GM19324 (cell line): ENCODE results near the gene TATDN3.
A peak's percentile ranks its signal among the peaks of the same experiment; 100 is the strongest.
"Not testable (repeated sequence)": the region's sequence is repeated elsewhere in the genome, so short reads cannot be mapped to it uniquely, and the experiment has no call there.

Source experiments
- ATAC-seq: cut with Tn5 transposase; IDR thresholded peaks from one replicate; pipeline ENCODE4 v1.9.1; 2021; ENCODE audit warnings: mild to moderate bottlenecking, moderate library complexity; ENCODE audit not compliant: unreplicated experiment, low FRiP score

Gene TATDN3

DNA sequence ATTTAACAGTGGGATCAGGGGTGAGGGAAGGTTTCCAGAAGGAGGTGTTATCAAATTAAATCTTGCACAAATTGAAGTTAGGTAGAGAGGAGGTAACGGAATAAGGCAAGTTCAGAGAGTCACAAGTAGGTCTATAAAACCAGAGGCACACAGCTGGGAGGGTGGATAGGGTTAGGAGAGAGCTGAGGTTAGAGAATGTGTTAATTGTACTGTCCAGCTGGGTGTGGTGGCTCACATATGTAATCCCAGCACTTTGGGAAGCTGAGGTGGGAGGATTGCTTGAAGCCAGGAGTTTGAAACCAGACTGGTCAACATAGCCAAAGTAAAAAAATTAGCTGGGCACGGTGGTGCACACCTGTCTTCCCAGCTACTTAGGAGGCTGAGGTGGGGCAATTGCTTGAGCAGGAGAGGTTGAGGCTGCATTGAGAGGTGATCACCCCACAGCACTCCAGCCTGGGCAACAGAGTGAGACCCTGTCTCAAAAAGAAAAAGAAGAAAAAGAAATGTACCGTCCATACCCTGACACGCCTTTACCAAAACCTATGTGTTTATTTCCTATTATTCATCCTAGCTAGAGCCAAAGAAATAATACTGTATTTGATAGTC lies 35.6 kb downstream of the TATDN3 start:
- ATAC-seq, result no peak

DNA sequence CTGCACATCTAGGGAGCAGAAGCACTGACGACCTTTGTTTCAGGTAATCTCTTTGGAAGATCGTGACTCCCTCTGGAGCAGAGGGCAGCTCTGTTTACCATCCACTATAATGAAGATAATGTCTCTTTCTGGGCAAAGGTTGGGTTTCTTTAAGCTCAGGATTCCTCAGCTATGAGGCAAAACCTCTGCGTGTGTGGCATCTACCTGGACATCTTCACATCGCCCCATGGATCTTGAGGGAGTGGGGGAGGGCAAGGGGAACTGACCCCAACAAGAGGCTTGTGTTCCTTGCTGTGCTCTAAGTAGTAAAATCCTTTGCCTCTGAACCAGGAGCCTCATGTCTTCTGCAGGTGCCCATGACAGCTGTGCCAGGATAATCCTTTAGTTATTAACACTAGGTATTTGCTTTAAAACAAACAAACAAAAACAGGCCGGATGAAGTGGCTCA lies 36.2 kb downstream of the TATDN3 start:
- ATAC-seq, result no peak

DNA sequence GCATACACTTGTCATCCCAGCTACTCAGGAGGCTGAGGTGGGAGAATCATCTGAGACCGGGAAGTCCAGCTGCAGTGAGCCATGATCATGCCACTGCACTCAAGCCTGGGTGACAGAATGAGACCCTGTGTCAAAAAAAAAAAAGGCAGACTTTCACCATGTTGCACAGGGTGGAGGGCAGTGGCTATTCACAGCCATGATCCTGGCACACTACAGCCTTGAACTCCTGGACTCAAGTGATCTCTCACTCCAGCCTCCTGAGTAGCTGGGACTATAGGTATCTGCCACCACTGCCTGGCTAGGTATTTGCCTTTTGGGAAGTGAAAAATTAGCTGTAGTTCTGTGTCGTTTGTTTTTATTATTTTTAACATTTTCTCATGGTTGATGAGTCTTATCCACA lies 36.7 kb downstream of the TATDN3 start:
- ATAC-seq, result no peak

DNA sequence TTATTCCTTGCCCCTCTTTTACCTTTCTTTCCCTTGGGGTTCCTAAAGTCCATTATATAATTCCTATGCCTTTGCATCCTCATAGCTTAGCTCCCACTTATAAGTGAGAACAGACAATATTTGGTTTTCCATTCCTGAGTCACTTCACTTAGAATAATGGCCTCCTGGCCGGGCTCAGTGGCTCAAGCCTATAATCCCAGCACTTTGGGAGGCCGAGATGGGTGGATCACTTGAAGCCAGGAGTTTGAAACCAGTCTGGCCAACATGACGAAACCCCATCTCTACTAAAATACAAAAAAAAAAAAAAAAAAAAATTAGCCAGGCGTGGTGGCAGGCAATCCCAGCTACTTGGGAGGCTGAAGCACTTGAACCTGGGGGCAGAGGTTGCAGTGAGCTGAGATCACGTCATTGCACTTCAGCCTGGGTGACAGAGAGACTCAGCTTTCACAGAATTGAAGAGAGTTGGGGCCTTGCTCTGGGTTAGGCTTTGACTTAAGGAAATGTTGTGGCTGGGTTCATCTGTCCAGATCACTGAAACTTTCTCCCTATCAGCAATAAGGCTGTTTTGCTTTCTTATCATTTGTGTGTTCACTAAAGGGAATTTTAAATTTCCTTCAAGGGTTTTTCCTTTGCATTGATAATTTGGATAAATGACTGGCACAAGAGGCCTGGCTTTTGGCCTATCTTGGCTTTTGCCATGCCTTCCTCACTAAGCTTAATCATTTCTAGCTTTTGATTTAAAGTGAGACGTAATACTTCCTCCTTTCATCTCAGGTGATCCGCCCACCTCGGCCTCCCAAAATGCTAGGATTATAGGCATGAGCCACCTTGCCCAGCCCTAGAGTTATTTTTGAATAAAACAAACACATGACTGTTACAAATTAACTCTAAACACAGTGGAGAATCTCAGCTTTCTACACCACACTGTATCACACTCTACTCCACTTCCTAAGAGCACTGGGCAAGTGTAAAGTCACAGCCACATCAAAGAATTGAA lies 41.8 kb downstream of the TATDN3 start:
- ATAC-seq, result peak; percentile 66

DNA sequence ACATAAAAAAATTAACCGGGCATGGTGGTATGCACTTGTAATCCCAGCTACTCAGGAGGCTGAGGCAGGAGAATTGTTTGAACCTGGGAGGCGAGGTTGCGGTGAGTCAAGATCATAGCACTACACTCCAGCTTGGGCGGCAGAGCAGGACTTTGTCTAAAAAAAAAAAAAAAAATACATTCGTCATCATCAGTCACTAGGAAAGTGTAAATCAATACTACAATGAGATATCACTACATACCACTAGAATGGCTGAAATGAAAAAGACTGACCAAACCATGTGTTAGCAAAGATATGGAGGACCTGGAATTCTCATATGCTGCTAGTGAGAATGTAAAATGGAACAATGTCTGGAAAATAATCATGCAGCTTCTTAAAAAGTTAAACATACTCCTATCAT lies 46.5 kb downstream of the TATDN3 start:
- no peak for ATAC-seq

DNA sequence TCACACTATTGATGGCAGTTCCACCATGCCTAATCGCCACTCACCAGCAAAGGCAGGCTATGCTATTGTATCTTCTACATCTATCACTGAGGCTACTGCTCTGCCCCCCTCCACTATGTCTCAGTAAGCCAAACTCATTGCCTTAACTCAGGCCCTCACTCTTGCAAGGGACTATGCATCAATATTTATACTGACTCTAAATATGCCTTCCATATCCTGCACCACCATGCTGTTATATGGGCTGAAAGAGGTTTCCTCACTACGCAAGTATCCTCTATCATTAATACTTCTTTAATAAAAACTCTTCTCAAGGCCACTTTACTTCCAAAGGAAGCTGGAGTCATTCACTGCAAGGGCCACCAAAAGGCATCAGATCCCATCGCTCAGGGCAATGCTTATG lies 52.8 kb downstream of the TATDN3 start:
- ATAC-seq, result not testable (repeated sequence)

DNA sequence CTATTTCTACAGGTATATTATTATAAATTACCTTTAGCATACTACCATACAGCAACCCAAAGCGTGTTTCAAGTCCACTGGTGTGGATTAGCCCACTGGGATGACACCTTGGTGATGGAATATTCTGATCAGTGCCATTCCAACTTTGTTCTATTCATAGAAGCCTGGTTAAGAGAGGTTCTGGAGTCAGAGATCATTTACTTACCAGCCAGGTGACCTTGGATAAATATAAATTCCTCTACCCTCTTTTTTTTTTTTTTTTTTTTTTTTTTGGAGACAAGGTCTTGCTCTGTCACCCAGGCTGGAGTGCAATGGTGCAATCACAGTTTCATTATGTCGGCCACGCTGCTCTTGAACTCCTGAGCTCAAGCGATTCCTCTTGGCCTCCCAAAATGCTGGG lies 55.9 kb downstream of the TATDN3 start, which contains the start of gene SPATA45:
Gene SPATA45 (minus strand): TSS at position 101 of the 400 bp plus-strand sequence. CDS start 11,500 bp downstream, outside the sequence.
- no peak for ATAC-seq

DNA sequence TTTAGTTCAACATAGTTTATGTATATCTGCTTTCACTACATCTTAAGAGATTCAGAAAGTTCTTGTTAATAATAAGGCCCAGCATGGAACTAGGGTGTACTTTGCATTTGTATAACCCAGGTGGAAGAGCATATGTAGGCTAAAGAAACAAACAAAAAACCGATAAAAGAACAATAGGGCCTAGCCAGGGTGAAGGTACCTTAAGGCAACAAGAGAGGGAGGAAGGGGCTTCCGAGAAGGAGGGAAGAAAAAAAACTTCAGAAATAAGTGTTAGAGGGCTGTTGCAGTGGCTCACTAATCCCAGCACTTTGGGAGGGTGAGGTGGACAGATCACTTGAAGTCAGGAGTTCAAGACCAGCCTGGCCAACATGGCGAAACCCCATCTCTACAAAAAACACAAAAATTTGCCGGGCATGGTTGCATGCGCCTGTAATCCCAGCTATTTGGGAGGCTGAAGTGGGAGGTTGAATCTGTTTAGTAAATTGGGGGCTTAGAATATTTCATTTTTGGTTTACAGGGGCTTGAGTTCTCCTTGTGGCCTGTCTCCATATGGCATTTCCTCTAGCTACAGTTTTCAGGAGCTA lies 60.5 kb downstream of the TATDN3 start:
- no peak for ATAC-seq

DNA sequence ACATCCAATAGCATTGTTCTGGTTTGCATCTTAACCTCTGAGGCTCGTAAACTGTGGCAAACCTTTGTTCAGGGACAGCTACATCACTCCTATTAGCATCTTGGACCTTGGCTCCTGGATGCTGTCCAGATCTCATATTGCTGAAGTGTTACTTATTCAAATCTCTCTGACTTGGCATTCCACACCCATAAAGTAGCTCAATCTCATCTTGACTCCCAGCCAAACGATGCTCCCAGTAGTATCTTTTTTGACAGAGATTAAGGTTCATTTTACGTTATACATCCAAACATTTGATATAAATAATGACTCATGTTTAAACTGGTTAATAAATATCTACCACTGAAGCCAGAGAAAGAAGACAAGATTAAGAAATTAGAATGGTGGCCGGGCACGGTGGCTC lies 62.0 kb downstream of the TATDN3 start:
- no peak for ATAC-seq

DNA sequence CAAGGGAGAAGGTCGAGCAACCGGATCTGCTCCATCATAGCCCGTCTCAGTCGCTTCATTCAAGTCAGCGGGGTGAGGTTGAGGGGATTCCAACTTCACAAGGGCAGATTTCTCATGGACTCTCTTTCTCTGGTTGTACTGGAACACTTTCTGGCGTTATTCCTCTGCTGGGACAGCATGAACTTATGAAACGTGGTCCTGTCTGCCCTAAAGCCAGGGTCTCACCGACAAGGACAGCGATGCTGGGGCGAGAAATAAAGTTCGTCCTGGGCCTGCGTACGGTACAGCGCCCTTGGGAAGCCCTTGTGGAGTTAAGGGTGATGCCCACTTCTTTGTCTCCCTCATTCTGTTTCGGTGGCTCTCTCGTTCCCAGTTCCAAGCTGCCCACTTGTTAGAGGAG lies 65.1 kb downstream of the TATDN3 start:
- no peak for ATAC-seq

DNA sequence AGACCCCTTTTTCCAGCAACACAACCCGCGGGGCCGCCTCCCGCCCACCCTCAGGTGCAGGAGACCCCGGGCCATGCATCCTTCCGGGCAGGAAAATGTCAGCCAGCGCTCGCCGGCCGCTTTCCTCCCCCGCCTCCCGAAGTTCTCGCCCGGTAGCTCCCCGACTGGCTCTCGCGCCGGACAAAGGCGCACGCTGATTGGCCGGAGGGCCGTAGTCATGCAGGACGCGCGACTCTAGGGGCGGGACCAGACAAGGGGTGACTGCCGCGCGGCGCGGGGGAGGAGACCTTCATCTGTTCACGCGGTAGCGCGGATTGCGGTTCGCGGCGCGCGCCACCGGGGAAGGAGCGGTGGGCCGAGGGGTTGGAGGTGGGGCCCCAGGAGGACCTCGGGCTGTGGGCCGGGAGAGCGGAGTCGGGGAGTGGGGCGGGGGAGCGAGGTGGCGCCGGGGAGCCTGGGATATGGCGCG lies 66.3 kb downstream of the TATDN3 start, which contains the start of gene FLVCR1:
Gene FLVCR1 (plus strand): TSS at position 284 of the 469 bp plus-strand sequence. CDS start 178 bp downstream, at position 462.
- peak; percentile 98 for ATAC-seq

DNA sequence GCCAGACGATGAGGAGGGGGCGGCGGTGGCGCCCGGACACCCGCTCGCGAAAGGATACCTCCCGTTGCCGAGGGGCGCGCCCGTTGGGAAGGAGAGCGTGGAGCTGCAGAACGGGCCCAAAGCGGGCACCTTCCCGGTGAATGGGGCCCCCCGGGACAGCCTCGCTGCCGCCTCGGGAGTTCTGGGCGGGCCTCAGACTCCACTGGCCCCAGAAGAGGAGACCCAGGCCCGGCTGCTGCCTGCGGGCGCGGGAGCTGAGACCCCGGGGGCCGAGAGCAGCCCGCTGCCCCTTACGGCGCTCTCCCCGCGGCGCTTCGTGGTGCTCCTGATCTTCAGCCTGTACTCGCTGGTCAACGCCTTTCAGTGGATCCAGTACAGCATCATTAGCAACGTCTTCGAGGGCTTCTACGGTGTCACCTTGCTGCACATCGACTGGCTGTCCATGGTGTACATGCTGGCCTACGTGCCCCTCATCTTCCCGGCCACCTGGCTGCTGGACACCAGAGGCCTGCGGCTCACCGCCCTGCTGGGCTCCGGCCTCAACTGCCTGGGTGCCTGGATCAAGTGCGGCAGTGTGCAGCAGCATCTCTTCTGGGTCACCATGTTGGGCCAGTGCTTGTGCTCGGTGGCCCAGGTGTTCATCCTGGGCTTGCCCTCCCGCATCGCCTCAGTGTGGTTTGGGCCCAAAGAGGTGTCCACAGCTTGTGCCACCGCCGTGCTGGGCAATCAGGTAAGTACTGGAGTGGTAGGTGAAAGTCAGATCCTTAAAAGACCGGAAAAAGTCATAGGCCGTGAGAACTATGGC lies 67.0 kb downstream of the TATDN3 start:
- ATAC-seq, result peak; percentile 21

DNA sequence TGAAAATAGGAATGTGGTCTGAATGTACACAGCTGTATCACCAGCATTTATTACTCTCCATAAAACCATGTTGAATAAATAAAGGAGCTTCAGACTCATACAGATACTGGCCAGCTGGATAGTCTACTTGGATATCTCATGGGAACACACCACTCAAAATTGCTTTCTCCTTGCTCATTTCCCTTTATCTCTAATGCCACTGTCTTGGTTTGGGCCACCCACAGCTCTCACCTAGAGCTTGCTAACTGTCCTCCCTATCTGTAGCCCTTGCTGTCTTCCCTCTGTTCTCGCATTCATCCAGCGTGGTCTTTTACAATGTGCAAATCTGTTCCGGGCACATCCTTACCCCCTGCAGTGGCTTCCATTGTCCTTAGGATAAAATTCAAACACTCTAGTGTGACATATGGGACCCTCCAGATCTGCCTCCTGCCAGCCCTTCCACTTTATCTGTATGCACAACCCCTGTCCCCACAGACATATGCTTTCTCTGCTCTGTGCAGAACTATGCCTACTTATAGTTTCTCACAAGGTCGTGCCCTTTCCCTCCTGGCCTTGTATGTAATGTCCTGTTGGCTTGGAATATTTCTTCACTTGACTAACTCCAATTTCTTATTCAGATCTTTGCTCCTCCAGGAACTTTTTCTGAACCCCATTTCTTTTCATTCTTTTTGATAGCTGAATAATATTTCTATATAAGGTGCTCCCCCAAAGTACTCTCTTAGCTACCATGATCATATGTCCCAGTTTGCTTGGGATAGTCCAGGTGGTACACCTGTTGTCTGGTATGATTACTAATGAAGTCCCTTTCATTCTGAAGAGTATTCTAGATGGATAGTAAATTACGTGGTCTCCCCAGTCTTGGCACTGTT lies 69.3 kb downstream of the TATDN3 start:
- ATAC-seq, result no peak

DNA sequence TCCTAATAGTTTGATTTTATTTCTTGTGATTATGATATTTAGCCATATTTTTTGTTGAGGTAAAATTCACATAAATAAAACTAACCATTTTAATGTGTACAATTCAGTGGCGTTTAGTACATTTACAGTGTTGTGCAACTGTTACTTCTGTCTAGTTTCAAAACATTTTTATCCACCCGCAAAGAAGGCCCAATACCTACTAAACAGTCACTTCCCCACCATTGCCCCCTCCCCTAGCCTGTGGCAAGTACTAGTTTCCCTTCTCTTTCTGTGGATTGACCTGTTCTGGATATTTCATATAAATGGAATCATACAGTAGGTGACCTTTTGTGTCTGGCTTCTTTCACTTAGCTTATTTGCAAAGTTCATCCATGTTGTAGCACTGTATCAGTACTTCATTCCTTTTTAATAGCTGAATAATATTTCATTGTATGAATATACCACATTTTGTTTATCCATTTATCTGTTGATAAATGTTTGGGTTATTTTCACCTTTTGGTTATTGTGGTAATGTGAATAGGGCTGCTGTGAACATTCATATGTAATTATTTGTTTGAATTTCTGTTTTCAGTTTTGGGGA lies 70.5 kb downstream of the TATDN3 start:
- no peak for ATAC-seq

DNA sequence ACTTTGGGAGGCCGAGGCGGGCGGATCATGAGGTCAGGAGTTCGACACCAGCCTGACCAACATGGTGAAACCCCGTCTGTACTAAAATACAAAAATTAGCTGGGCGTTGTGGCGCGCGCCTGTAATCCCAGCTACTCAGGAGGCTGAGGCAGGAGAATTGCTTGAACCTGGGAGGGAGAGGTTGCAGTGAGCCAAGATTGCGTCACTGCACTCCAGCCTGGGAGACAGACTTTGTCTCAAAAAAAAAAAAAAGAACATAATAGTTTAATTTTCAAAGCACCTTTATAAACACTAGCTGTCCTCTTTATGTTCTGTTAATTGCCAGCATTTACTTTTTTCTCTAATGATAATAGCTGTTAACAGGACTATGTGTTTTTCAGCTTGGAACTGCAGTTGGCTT lies 71.7 kb downstream of the TATDN3 start:
- ATAC-seq, result not testable (repeated sequence)

DNA sequence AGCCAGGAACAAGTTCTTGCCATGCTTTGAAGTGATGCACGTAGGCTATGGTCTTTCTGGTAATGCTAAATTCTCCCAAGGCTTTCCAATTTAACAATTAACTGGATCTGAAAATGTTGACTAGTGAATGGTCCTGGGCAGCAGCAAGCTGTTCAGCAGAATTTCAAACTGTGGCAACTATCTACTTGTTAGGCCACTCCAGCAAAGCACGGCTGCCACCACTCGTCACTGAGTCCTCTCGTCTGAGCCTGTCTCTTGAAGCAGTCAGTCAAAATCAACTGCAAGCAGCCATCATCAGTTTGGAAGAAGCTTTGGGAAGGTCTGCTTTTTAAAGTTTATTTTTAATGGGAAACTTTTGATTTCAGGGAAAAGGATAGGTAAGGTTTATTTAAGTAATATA lies 72.5 kb downstream of the TATDN3 start:
- no peak for ATAC-seq
